Activated CD4-positive, CD25-positive, alpha-beta regulatory T cell treated with anti-CD3 and anti-CD28 coated beads, Interleukin-2, amount 50 U/mL, for 24 hours (primary cell): Measurements from ENCODE around the gene HARBI1.
"Not testable (repeated sequence)": the region's sequence is repeated elsewhere in the genome, so short reads cannot be mapped to it uniquely, and the experiment has no call there.

Experiments
- ATAC-seq, 2 donors: fragments of 150-1000 bp; cut with Tn5 transposase; one replicate each; pipeline ENCODE4 v1.10.0; 2021; ENCODE audit warnings: mild to moderate bottlenecking in 1 of 2, moderate library complexity in 1 of 2

Gene HARBI1

GRCh38 chr11:46594785-46595184, 22.2 kb downstream of the HARBI1 start:
- ATAC-seq = no peak

DNA sequence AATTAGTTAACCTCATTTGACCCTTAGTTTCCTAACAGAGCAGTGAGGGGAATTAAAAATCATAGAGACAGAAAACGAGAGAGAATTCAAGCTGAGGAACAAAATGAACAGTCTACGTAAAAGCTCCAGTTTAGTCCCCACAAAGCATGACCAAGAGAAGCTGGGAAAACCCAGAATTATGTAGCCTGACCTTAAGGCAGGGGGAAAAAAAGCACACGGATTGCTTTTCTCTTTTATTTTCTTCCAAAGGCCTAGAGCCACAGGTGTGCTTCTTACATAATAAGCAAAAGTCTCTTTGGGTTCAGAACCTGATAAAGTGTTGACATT, 22.7 kb downstream of the HARBI1 start:
- ATAC-seq = no peak

DNA sequence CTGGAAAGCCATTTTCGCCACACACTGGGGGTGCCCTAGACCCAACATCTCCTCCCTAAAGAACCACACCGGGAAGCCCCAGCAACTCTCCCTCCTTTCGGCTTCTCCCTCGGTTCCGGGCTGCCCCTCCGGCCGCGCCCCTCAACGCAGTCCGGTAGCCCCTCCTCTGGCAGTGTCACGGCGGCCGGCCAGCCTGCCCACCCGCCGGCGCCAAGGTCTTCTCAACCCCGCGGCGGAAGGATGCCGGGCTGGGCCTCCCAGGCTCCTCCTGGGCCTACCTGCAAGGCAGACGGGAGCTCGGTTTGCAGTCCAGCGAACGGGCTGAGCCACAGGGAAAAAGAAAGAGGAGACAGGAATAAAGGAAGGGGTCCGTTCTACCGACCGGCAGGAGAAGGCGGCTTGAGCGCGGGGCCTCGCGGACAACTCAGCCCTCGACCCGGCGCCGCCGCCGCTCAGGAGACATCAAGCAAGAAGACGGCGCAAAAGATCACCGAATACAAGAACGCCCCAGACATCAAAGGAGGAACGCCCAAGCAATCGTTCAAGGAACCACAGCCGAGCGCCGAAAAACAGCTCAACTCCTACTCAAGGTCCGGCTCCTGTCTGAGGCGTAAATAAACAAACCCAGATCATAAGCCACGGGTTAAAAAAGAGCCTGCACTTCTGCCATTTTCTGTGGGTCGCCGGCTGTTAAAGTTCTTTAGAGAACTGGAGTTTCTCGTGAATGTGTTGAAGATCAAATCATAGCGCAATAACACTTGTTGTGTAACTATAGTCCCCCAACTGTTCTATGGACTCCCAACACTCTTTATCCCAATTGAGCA, 23.3 kb downstream of the HARBI1 start, which contains the start of gene AMBRA1:
TSS of gene AMBRA1 (minus strand) at position 474 of the 824 bp plus-strand sequence. CDS start 45,643 bp downstream, outside the sequence.
- peak; percentile 88 to 93 for ATAC-seq

- ATAC-seq = no peak
These were observed 26.1 kb downstream of the HARBI1 start for GRCh38 chr11:46590740-46591605.

DNA sequence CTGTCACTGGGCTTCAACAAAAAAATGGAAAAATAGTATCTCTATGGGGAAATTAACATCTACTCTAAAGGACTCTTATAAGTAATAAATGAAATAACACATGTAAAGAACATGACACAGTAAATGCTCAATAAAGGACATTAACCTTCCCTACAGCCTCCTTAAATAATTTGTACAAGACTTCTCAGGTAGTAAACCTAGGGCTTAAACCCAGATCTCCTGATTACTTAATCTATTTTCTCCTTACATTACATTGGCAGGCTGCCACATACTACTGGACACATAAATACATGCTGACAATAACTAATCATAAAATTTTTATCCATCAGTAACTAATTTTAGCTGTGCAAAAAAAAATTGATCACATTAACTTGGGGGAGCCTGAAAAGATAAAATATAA, 28.1 kb downstream of the HARBI1 start:
- no peak for ATAC-seq

- ATAC-seq = no peak
These were observed 28.9 kb downstream of the HARBI1 start for GRCh38 chr11:46588131-46588530.

GRCh38 chr11:46583513-46583912, 33.5 kb downstream of the HARBI1 start:
- not testable (repeated sequence) for ATAC-seq

DNA sequence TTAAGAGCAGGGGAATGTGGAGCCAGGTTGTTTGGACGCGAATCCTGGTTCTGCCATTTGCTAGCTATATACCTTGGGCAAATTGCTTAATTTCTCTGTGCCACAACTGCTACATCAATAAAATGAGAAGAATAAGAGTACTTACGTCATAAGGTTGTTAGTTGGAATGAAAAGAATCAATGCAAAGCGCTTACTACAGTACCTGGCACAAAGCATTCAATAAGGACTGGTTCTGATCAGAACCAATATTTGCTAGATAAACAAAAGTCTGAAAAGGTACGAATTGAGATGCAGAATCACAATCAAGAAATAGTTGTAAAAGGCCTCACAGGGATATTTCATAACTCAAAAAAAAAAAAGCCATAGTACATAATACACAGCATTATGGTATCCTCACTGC, 34.4 kb downstream of the HARBI1 start:
- no peak for ATAC-seq

- ATAC-seq = no peak
These were observed 40.0 kb downstream of the HARBI1 start for GRCh38 chr11:46577058-46577457.

DNA sequence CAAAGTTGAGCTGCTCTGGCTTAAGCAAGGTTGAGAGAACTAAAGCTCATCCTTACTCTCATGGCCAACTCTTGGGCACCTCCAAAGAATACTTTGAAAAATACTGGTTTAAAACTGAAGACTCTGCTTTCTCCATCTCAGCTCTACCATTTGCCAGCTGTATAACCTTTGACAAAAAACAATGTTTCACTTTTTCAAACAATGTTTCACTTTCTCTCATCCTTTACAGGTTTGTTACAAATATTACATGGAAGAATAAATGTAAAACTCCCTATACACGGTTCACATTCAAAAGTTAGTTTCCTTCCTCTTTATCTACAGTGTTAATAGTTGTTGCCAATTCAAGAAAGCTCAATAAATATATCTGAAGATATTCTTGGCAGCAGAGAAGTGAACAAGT, 42.4 kb downstream of the HARBI1 start:
- no peak for ATAC-seq

- no peak for ATAC-seq
These were observed 46.1 kb downstream of the HARBI1 start for GRCh38 chr11:46570790-46571398.

DNA sequence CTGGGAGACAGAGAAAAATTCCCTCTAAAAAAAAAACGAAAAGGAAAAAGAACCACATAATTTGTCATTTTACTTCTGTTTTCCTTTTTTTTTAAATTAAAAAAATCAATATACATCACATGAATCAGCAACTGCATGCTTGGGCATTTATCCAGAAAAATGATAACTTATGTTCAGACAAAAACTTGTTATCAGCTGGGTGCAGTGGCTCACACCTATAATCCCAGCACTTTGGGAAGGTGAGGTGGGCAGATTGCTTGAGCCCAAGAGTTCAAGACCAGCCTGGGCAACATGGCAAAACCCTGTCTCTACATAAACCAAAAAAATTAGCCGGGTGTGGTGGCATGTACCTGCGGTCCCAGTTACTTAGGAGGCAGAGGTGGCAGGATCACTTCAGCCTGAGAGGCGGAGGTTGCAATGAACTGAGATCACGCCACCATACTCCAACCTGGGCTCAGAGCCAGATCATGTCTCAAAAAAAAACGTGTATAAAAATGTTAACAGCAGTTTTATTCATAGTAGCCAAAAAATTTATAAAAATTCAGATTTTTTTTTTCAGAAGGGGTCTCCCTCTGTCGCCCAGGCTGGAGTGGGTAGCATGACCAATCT, 51.7 kb downstream of the HARBI1 start:
- no peak for ATAC-seq

DNA sequence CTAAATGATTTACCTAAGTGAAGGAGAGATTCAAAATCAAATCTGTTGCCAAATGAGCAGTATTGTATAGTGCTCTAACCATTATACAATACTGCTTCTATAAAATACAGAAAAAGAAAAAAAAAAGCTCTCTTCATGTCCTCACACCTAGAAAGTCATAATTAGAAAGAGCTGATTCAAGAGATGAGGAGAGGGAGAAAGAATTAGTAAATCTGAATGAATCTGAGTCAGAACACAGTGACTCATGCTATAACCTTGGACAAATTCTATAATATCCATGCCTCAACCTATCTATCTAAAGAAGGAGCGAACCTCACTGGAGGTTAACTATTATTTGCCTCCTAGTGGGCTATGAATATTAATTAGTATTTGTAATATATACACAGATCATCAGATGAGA, 52.6 kb downstream of the HARBI1 start:
- peak; percentile 93 to 96 for ATAC-seq

DNA sequence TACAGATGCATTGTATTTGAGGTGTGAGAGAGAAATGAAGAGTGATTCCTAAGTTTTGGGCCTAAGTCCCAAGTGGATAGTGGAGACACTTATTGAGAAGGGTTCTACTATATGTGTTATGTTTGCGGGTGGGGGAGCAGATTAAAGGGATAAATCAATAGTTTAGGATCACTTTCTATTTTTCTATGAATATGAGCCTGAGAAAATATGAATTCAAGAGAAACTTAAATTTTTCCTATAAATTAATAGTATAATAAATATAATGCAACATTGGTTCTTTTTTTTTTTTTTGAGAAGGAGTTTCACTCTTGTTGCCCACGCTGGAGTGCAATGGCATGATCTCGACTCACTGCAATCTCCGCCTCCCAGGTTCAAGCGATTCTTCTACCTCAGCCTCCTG, 54.5 kb downstream of the HARBI1 start:
- ATAC-seq = no peak

- ATAC-seq = peak; percentile 35 to 40
These were observed 56.6 kb downstream of the HARBI1 start for GRCh38 chr11:46560300-46560991.

GRCh38 chr11:46559815-46560214, 57.2 kb downstream of the HARBI1 start:
- no peak for ATAC-seq

- no peak for ATAC-seq
These were observed 59.3 kb downstream of the HARBI1 start for GRCh38 chr11:46557684-46558151.

- peak in 1 of 2 donors; percentile 56 for ATAC-seq
These were observed 61.6 kb downstream of the HARBI1 start for GRCh38 chr11:46555267-46556054.

DNA sequence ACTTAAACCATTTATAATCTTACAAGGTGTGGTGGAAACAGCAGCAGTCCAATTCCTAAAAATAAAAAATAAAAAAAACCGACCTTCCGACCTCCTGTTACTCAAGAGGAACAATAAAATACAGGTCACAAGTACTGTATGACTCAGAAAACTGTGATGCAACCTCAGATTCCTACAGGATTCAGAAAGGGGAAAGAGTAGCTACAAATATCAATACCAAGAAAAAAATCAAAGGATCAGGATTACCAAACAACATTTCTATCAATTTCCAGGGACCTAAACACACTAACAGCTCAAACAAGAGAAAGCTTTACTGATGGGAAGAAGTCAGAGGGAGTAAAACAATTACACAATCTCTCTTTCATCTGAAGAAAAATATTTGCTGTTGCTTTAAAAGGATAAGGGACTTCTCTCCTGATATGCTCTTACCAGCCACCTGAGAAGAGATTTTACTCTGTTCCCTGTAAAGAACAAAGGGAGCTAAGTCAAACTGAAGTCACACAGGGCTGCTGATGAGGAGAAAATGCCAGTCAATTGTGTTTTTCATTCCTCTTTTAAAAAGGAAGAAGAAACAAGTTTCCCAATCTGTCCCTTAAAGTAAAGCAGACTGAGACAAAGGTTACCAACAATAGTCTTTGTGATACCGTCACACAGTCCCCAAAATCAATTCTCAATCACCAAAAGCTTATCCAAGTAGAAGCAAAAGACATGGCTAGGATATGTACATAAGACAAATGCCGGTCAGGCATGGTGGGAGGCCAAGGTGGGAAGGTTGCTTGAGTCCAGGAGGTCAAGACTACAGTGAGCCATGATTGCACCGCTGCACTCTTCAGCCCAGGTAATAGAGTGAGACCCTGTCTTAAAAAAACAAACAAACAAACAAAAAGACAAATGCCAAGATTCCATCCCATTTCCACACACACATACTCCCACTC, 62.5 kb downstream of the HARBI1 start:
- ATAC-seq = no peak

DNA sequence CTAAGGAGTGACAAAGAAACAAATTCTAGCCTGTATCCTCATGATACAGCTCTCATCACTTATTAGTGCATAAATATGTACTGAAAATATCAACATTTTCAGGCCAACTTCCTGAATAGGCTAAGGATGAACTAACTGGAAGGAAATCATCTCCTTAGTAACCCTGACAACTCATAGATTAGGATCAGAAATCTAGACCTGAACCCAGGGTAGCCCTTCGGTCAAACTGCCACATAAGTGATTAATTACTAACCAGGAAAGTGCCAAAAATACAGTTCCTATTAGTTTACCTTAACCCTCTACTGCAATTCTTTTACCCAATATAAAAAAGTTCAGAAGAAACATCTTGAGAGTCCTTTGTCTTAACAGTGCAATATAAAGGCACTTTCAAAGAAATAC, 63.2 kb downstream of the HARBI1 start:
- no peak for ATAC-seq
